ENCODE results near the gene HUWE1.
A peak's percentile ranks its signal among the peaks of the same experiment; 100 is the strongest.

Gene HUWE1

GRCh38 chrX:53683556-53684414 is 2.7 kb downstream of the HUWE1 start:
- peak; percentile 96 for DNase-seq

GRCh38 chrX:53682885-53683555 is 3.5 kb downstream of the HUWE1 start:
- peak; percentile 67 for DNase-seq

GRCh38 chrX:53681661-53682060 is 4.9 kb downstream of the HUWE1 start:
- DNase-seq = no peak

GRCh38 chrX:53678667-53679066 is 7.9 kb downstream of the HUWE1 start:
- DNase-seq = peak; percentile 43

GRCh38 chrX:53677286-53677685 is 9.2 kb downstream of the HUWE1 start:
- no peak for DNase-seq

GRCh38 chrX:53674581-53674980 is 11.9 kb downstream of the HUWE1 start:
- DNase-seq = no peak

- DNase-seq = no peak
Measured at GRCh38 chrX:53669258-53669657, 17.3 kb downstream of the HUWE1 start.

- no peak for DNase-seq
Measured at GRCh38 chrX:53666171-53666570, 20.3 kb downstream of the HUWE1 start.

- DNase-seq = no peak
Measured at GRCh38 chrX:53660004-53660403, 26.5 kb downstream of the HUWE1 start.

- no peak for DNase-seq
Measured at GRCh38 chrX:53659039-53659438, 27.5 kb downstream of the HUWE1 start.

GRCh38 chrX:53656845-53657244 is 29.7 kb downstream of the HUWE1 start:
- no peak for DNase-seq

GRCh38 chrX:53654376-53654775 is 32.1 kb downstream of the HUWE1 start:
- DNase-seq = no peak

GRCh38 chrX:53644751-53645150 is 41.8 kb downstream of the HUWE1 start:
- no peak for DNase-seq

GRCh38 chrX:53642337-53642736 is 44.2 kb downstream of the HUWE1 start:
- no peak for DNase-seq

- no peak for DNase-seq
Measured at GRCh38 chrX:53639257-53639656, 47.3 kb downstream of the HUWE1 start.

- no peak for DNase-seq
Measured at GRCh38 chrX:53637479-53637878, 49.0 kb downstream of the HUWE1 start.

- no peak for DNase-seq
Measured at GRCh38 chrX:53631156-53631555, 55.4 kb downstream of the HUWE1 start.

GRCh38 chrX:53630261-53630660 is 56.3 kb downstream of the HUWE1 start:
- DNase-seq = no peak

- no peak for DNase-seq
Measured at GRCh38 chrX:53622431-53622830, 64.1 kb downstream of the HUWE1 start.

GRCh38 chrX:53621418-53621986 is 65.0 kb downstream of the HUWE1 start:
- DNase-seq = no peak

- no peak for DNase-seq
Measured at GRCh38 chrX:53616946-53617345, 69.6 kb downstream of the HUWE1 start.

GRCh38 chrX:53606456-53606855 is 80.1 kb downstream of the HUWE1 start:
- no peak for DNase-seq

- no peak for DNase-seq
Measured at GRCh38 chrX:53605004-53605403, 81.5 kb downstream of the HUWE1 start.

- no peak for DNase-seq
Measured at GRCh38 chrX:53599781-53600396, 86.6 kb downstream of the HUWE1 start.

All from CD4-positive, alpha-beta T cell treated with Interleukin-21 for 1 hour (primary cell).